HepG2 (cell line): ENCODE data around the gene NECTIN2. TPM values are rescaled to one million over a fixed set of nuclear protein-coding genes. Genes with fewer than 3 reads are reported as not detected.
A peak's percentile ranks its signal among the peaks of the same experiment; 100 is the strongest.

Experiments used
- ATAC-seq: fragments of 200-7000 bp; cut with Tn5 transposase; 3 replicates; pipeline ENCODE4 v1.9.1; 2020; ENCODE audit warnings: mild to moderate bottlenecking, moderate library complexity
- BruUV-seq: library from RNA; stranded (reverse); fragments of 400-500 nt; replicated peaks from 2 replicates; lab custom pipeline; 2021; lab: Mats Ljungman, UMichigan
- CTCF ChIA-PET: fragments of 300-600 bp; formaldehyde crosslinking; extraction: SDS; loops from one replicate; lab custom pipeline; 2021; ENCODE audit warnings: low total read pairs, inconsistent platforms, low intra/inter-chr PET ratio; lab: Yijun Ruan, JAX
- POLR2A ChIA-PET: fragments of 350-600 bp; sonication (Branson Sonifier 250); formaldehyde crosslinking; loops from one replicate; lab custom pipeline; 2020; ENCODE audit warnings: antibody characterized with exemption, inconsistent platforms; lab: Yijun Ruan, JAX
- DNase-seq: peaks from one replicate; pipeline ENCODE4 v3.0.0-alpha.2; 2015; ENCODE audit warnings: low spot score
- FAIRE-seq: peaks from 3 replicates; lab custom pipeline; 2011; peaks lifted over from hg19 to GRCh38; lab: Jason Lieb, UNC
- H2AFZ ChIP-seq: one replicate; pipeline ENCODE4 v1.6.1; 2011; ENCODE audit warnings: low read length, inconsistent platforms
- H3K27ac ChIP-seq: fragments of 300-600 bp; 3 replicates; pipeline ENCODE4 v1.8.0; 2011; ENCODE audit warnings: mixed run types, mild to moderate bottlenecking, mixed read lengths, low read length, inconsistent platforms; ENCODE audit not compliant: insufficient read depth; ENCODE audit errors: extremely low read length
- H3K27me3 ChIP-seq, 2 experiments: fragments of 200-600 bp in 1 of 2; 2 replicates in 1 of 2; 3 replicates in 1 of 2; pipeline versions ENCODE4 v1.6.0 to v1.8.0; 2011; ENCODE audit warnings: low read length in 2 of 2, mild to moderate bottlenecking in 2 of 2, moderate library complexity in 2 of 2, inconsistent platforms in 1 of 2; ENCODE audit not compliant: insufficient read depth in 2 of 2, control insufficient read depth in 1 of 2
- H3K36me3 ChIP-seq, 2 experiments: fragments of 200-600 bp in 1 of 2; replicated peaks in 1 of 2; 2 replicates in 1 of 2; 3 replicates in 1 of 2; pipeline versions ENCODE4 v1.5.1 to v1.8.0; 2011; ENCODE audit warnings: low read length in 2 of 2, inconsistent platforms in 1 of 2; ENCODE audit not compliant: insufficient read depth in 2 of 2, control insufficient read depth in 1 of 2
- H3K4me1 ChIP-seq: 2 replicates; pipeline ENCODE4 v1.5.1; 2012; ENCODE audit warnings: low read length, inconsistent platforms; ENCODE audit not compliant: insufficient read depth
- H3K4me2 ChIP-seq: 2 replicates; pipeline ENCODE4 v1.6.0; 2011; ENCODE audit warnings: low read depth, low read length, inconsistent platforms
- H3K4me3 ChIP-seq, 3 experiments: fragments of 200-600 bp in 1 of 3; sonication (generic), shearing (Covaris generic) in 1 of 3; replicated peaks in 1 of 3; 2 replicates each; pipeline ENCODE4 v1.5.1; 2011 to 2016; ENCODE audit warnings: low read length in 3 of 3, inconsistent platforms in 2 of 3, low read depth in 2 of 3, mild to moderate bottlenecking in 2 of 3, control low read depth in 1 of 3, mixed read lengths in 1 of 3; ENCODE audit not compliant: insufficient read depth in 1 of 3
- H3K79me2 ChIP-seq: one replicate; pipeline ENCODE4 v1.6.1; 2011; ENCODE audit warnings: low read length, inconsistent platforms; ENCODE audit not compliant: insufficient read depth
- H3K9ac ChIP-seq: 2 replicates; pipeline ENCODE4 v1.6.0; 2011; ENCODE audit warnings: mild to moderate bottlenecking, low read depth, low read length, inconsistent platforms; ENCODE audit not compliant: insufficient read depth
- H3K9me3 ChIP-seq: 2 replicates; pipeline ENCODE4 v1.5.1; 2012; ENCODE audit warnings: mild to moderate bottlenecking, low read length
- H4K20me1 ChIP-seq: 2 replicates; pipeline ENCODE4 v1.6.0; 2011; ENCODE audit warnings: inconsistent platforms, mild to moderate bottlenecking, low read length, moderate library complexity; ENCODE audit not compliant: insufficient read depth
- ATF4 ChIP-seq, 2 experiments: fragments of 450-650 bp in 1 of 2; sonication (generic) in 1 of 2; formaldehyde crosslinking; IDR thresholded peaks; 2 replicates each; pipeline versions ENCODE4 v1.5.0 to v1.8.0; 2020 to 2022; ENCODE audit warnings: mild to moderate bottlenecking in 1 of 2, missing genetic modification reagents in 1 of 2
- GTF3A ChIP-seq: sonication (generic); formaldehyde crosslinking; conservative IDR thresholded peaks from 2 replicates; pipeline ENCODE4 v1.4.0; 2020; ENCODE audit warnings: mild to moderate bottlenecking, missing genetic modification reagents
- KDM2A ChIP-seq: sonication (generic); formaldehyde crosslinking; IDR thresholded peaks from 2 replicates; pipeline ENCODE4 v1.4.0; 2020; ENCODE audit warnings: low read depth, missing genetic modification reagents, borderline replicate concordance
- MED1 ChIP-seq: sonication (generic); formaldehyde crosslinking; IDR thresholded peaks from 2 replicates; pipeline ENCODE4 v1.4.0; 2020; ENCODE audit warnings: missing genetic modification reagents
- TEAD3 ChIP-seq: optimal IDR thresholded peaks from 2 replicates; pipeline ENCODE3; 2016; ENCODE audit warnings: borderline replicate concordance
- TOE1 ChIP-seq: sonication (generic); formaldehyde crosslinking; IDR thresholded peaks from 2 replicates; pipeline ENCODE4 v1.4.0; 2020; ENCODE audit warnings: mild to moderate bottlenecking, missing genetic modification reagents
- ZFP36 ChIP-seq: fragments of 150-350 bp; IDR thresholded peaks from 2 replicates; pipeline ENCODE4 v1.6.1; 2018; ENCODE audit warnings: borderline replicate concordance, low read length, low read depth; ENCODE audit not compliant: partially characterized antibody
- ZNF251 ChIP-seq: sonication (generic); formaldehyde crosslinking; IDR thresholded peaks from 2 replicates; pipeline ENCODE4 v1.9.0; 2021; ENCODE audit warnings: mild to moderate bottlenecking, missing genetic modification reagents
- WGBS: methylation state at CpG from one replicate; pipeline ENCODE4 v1.1.6; 2017; ENCODE audit warnings: low lambda C conversion rate; 5-methylcytosine and 5-hydroxymethylcytosine counted together
- in situ Hi-C: cut with HindIII; loops from 2 replicates; pipeline ENCODE4 v1.10.0; 2017; ENCODE audit warnings: low pct_unique_long_range_greater_than_20kb; ENCODE audit not compliant: extremely low pct_ligation_motif_present
- intact Hi-C: fragments of 100-400 bp; cut with micrococcal nuclease; formaldehyde crosslinking; loops from one replicate; pipeline ENCODE4 v1.10.0; 2022; ENCODE audit not compliant: unreplicated experiment
- polyA plus RNA-seq, 8 experiments: library from polyadenylated mRNA; depleted of rRNA in 3 of 8; stranded (reverse) in 7 of 8; unstranded in 1 of 8; fragments of >200 nt; fragmentation: Illumina TruSeq in 4 of 8; extraction: Trizol in 4 of 8; gene quantifications; 2 replicates each; pipeline versions ENCODE4 v1.2.1 to v1.2.3, GENCODE V29; 2011 to 2016; ENCODE audit warnings: low read depth in 4 of 8, missing spikeins in 1 of 8, mixed read lengths in 1 of 8; ENCODE audit not compliant: insufficient read depth in 1 of 8
- total RNA-seq, 5 experiments: library from RNA; depleted of rRNA; stranded (reverse); fragments of >200 nt; fragmentation: Illumina TruSeq; extraction: Trizol; gene quantifications; 2 replicates each; pipeline ENCODE4 v1.2.3, GENCODE V29; 2016; ENCODE audit warnings: low read depth in 1 of 5

The NECTIN2 gene
- total and polyA plus RNA-seq, 2 of the 13 experiments (the other 11 are each of a cell fraction or from before 2014, with no cell fraction given): 75.4 to 114 TPM

GRCh38 chr19:44883922-44884321 is 37.8 kb downstream of the NECTIN2 start:
- H3K27me3 ChIP-seq: no peaks in the 10 kb centered on the region
- no peak for DNase-seq
- peaks cover 5 to 22% of the 10 kb centered on the region in 2 experiments; a peak in 4 of 5 replicates for H3K36me3 ChIP-seq
- ATAC-seq: peak; percentile 22; the same call in 1 of the 3 replicates
- WGBS: 100% methylated on average over 5 of the region's 5 CpGs
- no peaks in the 10 kb centered on the region for H3K79me2 ChIP-seq
- H4K20me1 ChIP-seq: no peaks in the 10 kb centered on the region
- BruUV-seq: no TSS peak
- intact Hi-C loops: no loop called here
- no peak overlapping the region for H2AFZ ChIP-seq
- no peak for FAIRE-seq
- H3K4me3 ChIP-seq: no peak overlapping the region
- in situ Hi-C loops: no loop called here
- no peak overlapping the region for H3K9ac ChIP-seq
- H3K9me3 ChIP-seq: no peaks in the 10 kb centered on the region
- TF ChIP-seq ZNF251 (CRISPR knock-in tag) (no peak), TEAD3 (peak; percentile 43), ATF4 (CRISPR knock-in tag; IDR thresholded peaks at IDR 0.05) (no peak), MED1 (CRISPR knock-in tag) (no peak), ZFP36 (no peak), GTF3A (CRISPR knock-in tag) (no peak), TOE1 (CRISPR knock-in tag) (no peak), KDM2A (CRISPR knock-in tag) (no peak)
- TF ChIP-seq, all 625 proteins: peak for 1
- Histone ChIP-seq H3K4me1 (peaks cover 22% of the 10 kb centered on the region), H3K4me2 (no peak overlapping the region), H3K27ac (peak overlapping the region; percentile 18)
- ChIA-PET CTCF (no interaction called here), POLR2A (interaction anchor here (0.7 to 1.7 kb wide), 5 partner anchors 10 to 38 kb away, joined by 3 to 6 read pairs (median 3); partner anchors contain the start of genes APOE and NECTIN2)
